ENCODE measurements around the gene TOR2A. TPM values are rescaled to one million over a fixed set of nuclear protein-coding genes. Genes with fewer than 3 reads are reported as not detected.

Gene TOR2A
- total RNA-seq, 1 experiment from 2014 or later: 16.4 TPM

GRCh38 chr9:127708952-127709587 lies 26.0 kb downstream of the TOR2A start:
- Histone ChIP-seq H2AFZ (no peak overlapping the region), H3K9me2 (ENCODE audit: insufficient read depth) (no peaks in the 10 kb centered on the region), H3K27ac (no peak overlapping the region), H3K4me1 (replicated peaks; ENCODE audit: insufficient read depth) (no peaks in the 10 kb centered on the region), H4K20me1 (ENCODE audit: insufficient read depth) (peaks cover 7% of the 10 kb centered on the region; the same call in 1 of the 2 replicates), H3K9me3 (ENCODE audit: insufficient read depth, low read depth) (no peaks in the 10 kb centered on the region), H3K27me3 (ENCODE audit: insufficient read depth, low read depth) (no peaks in the 10 kb centered on the region), H3K79me2 (ENCODE audit: low read depth) (peaks cover 4% of the 10 kb centered on the region; the same call in 1 of the 2 replicates), H3F3A (ENCODE audit: insufficient read depth, low read depth) (no peaks in the 10 kb centered on the region; the same call in 1 of the 2 replicates), H3K36me3 (ENCODE audit: low read depth) (no peaks in the 10 kb centered on the region), H3K4me2 (no peak overlapping the region), H3K4me3 (no peak overlapping the region)
- intact Hi-C loops (cut with micrococcal nuclease; ENCODE audit: unreplicated experiment): no loop called here
- POLR2A ChIA-PET (ENCODE audit: unreplicated experiment): interaction anchor here (0.7 kb wide), 1 partner anchor 130 kb away, joined by 3 read pairs; no protein-coding TSS in a partner anchor
- no TSS peak for BruUV-seq (replicated peaks)
- no peak for DNase-seq
- TF ChIP-seq CTCF (conservative IDR thresholded peaks at IDR 0.05): no peak
- no peak for TF ChIP-seq EZH2 (IDR thresholded peaks at IDR 0.05; ENCODE audit: low read depth)
- CTCF ChIA-PET: no interaction called here

GRCh38 chr9:127707766-127708165 lies 27.3 kb downstream of the TOR2A start:
- Histone ChIP-seq H3K4me1 (replicated peaks; ENCODE audit: insufficient read depth) (no peaks in the 10 kb centered on the region), H3K36me3 (ENCODE audit: low read depth) (no peaks in the 10 kb centered on the region), H3K9me2 (ENCODE audit: insufficient read depth) (no peaks in the 10 kb centered on the region), H3F3A (ENCODE audit: insufficient read depth, low read depth) (no peaks in the 10 kb centered on the region; the same call in 1 of the 2 replicates), H3K27me3 (ENCODE audit: insufficient read depth, low read depth) (no peaks in the 10 kb centered on the region), H4K20me1 (ENCODE audit: insufficient read depth) (no peaks in the 10 kb centered on the region; the same call in 1 of the 2 replicates), H3K79me2 (ENCODE audit: low read depth) (no peaks in the 10 kb centered on the region), H3K4me3 (no peak overlapping the region), H3K9me3 (ENCODE audit: insufficient read depth, low read depth) (no peaks in the 10 kb centered on the region), H3K4me2 (no peak overlapping the region), H2AFZ (no peak overlapping the region), H3K27ac (no peak overlapping the region)
- ChIA-PET POLR2A (ENCODE audit: unreplicated experiment) (interaction anchor here (0.7 kb wide), 1 partner anchor 251 kb away, joined by 5 read pairs; no protein-coding TSS in a partner anchor), CTCF (no interaction called here)
- no TSS peak for BruUV-seq (replicated peaks)
- no peak for TF ChIP-seq EZH2 (IDR thresholded peaks at IDR 0.05; ENCODE audit: low read depth)
- TF ChIP-seq CTCF (conservative IDR thresholded peaks at IDR 0.05): no peak
- intact Hi-C loops (cut with micrococcal nuclease; ENCODE audit: unreplicated experiment): no loop called here
- no peak for DNase-seq

GRCh38 chr9:127706836-127707241 lies 28.3 kb downstream of the TOR2A start, which contains the start of gene CFAP157:
Gene CFAP157 (plus strand): TSS chr9:127706988. CDS start chr9:127707032, 44 bp downstream.
- no peaks in the 10 kb centered on the region for H3K9me2 ChIP-seq (ENCODE audit: insufficient read depth)
- H3K27ac ChIP-seq: no peak within 1 kb of the TSS
- intact Hi-C loops (cut with micrococcal nuclease; ENCODE audit: unreplicated experiment): no loop called here
- H3F3A ChIP-seq (ENCODE audit: insufficient read depth, low read depth): no peaks in the 10 kb centered on the region; the same call in 1 of the 2 replicates
- BruUV-seq (replicated peaks): no TSS peak
- TF ChIP-seq CTCF (conservative IDR thresholded peaks at IDR 0.05) (no peak), EZH2 (IDR thresholded peaks at IDR 0.05; ENCODE audit: low read depth) (no peak)
- ChIA-PET POLR2A (ENCODE audit: unreplicated experiment) (interaction anchor here (0.7 kb wide), 1 partner anchor 105 kb away, joined by 3 read pairs; no protein-coding TSS in a partner anchor), CTCF (interaction anchor here (0.6 kb wide), 1 partner anchor 100 kb away, joined by 3 read pairs; no protein-coding TSS in a partner anchor)
- no peaks in the 10 kb centered on the region for H3K36me3 ChIP-seq (ENCODE audit: low read depth)
- H3K79me2 ChIP-seq (ENCODE audit: low read depth): no peaks in the 10 kb centered on the region
- H3K27me3 ChIP-seq (ENCODE audit: insufficient read depth, low read depth): no peaks in the 10 kb centered on the region
- H4K20me1 ChIP-seq (ENCODE audit: insufficient read depth): no peaks in the 10 kb centered on the region
- no peak within 1 kb of the TSS for H2AFZ ChIP-seq
- no peaks in the 10 kb centered on the region for H3K9me3 ChIP-seq (ENCODE audit: insufficient read depth, low read depth)
- no peak within 1 kb of the TSS for H3K4me2 ChIP-seq
- peak in 1 of 2 experiments; percentile 43 for DNase-seq
- H3K4me3 ChIP-seq: no peak within 1 kb of the TSS
- H3K4me1 ChIP-seq (replicated peaks; ENCODE audit: insufficient read depth): no peaks in the 10 kb centered on the region
